Activated CD4-positive, alpha-beta T cell treated with anti-CD3 and anti-CD28 coated beads for 36 hours (primary cell): ENCODE results near the gene UNC5B. TPM values are rescaled to one million over a fixed set of nuclear protein-coding genes. Genes with fewer than 3 reads are reported as not detected.

Experiments
- ATAC-seq: fragments of 200-7000 bp; cut with Tn5 transposase; one replicate; pipeline ENCODE4 v1.10.0; 2021; ENCODE audit warnings: mild to moderate bottlenecking, moderate library complexity
- CTCF ChIA-PET: fragments of 350-600 bp; sonication (Branson Sonifier 250); formaldehyde crosslinking; loops from one replicate; lab custom pipeline; 2021; ENCODE audit warnings: antibody characterized with exemption; lab: Charles Lee
- POLR2A ChIA-PET: fragments of 350-600 bp; sonication (Branson Sonifier 250); formaldehyde crosslinking; loops from one replicate; lab custom pipeline; 2021; ENCODE audit warnings: antibody characterized with exemption, inconsistent platforms; lab: Charles Lee
- DNase-seq: peaks from one replicate; pipeline ENCODE4 v3.0.0-alpha.2; 2020
- H3K27ac Mint-ChIP-seq: one replicate; pipeline ENCODE4 v1.8.0; 2021; ENCODE audit warnings: mixed read lengths
- H3K27me3 Mint-ChIP-seq: one replicate; pipeline ENCODE4 v1.8.0; 2021; ENCODE audit warnings: mixed read lengths
- H3K36me3 Mint-ChIP-seq: one replicate; pipeline ENCODE4 v1.8.0; 2021; ENCODE audit warnings: low read depth, mixed read lengths
- H3K4me1 Mint-ChIP-seq: one replicate; pipeline ENCODE4 v1.8.0; 2021; ENCODE audit warnings: mixed read lengths
- H3K4me3 Mint-ChIP-seq: one replicate; pipeline ENCODE4 v1.8.0; 2021; ENCODE audit warnings: mild to moderate bottlenecking, moderate library complexity, mixed read lengths
- H3K9me3 Mint-ChIP-seq: one replicate; pipeline ENCODE4 v1.8.0; 2021; ENCODE audit warnings: low read depth, mixed read lengths
- intact Hi-C, 2 experiments: fragments of 100-400 bp; cut with DNase I in 1 of 2; cut with micrococcal nuclease in 1 of 2; formaldehyde crosslinking; loops; one replicate each; pipeline versions ENCODE4 v1.14.2 to v1.15.1; 2022 to 2024; cut with DNase I, micrococcal nuclease
- total RNA-seq, 2 experiments: library from RNA; stranded (reverse); gene quantifications; one replicate each; pipeline ENCODE4 v1.2.3, GENCODE V29; 2021

Gene UNC5B
- total RNA-seq, 2 experiments from 2014 or later, result 0.05 to 0.09 TPM

GRCh38 chr10:71336632-71337031 lies 124.3 kb downstream of the UNC5B start:
- DNase-seq (no peak), ATAC-seq (no peak)
- Mint-ChIP-seq H3K4me1 (no peaks in the 10 kb centered on the region), H3K4me3 (no peak overlapping the region), H3K36me3 (no peaks in the 10 kb centered on the region), H3K27me3 (no peaks in the 10 kb centered on the region), H3K9me3 (no peaks in the 10 kb centered on the region), H3K27ac (no peak overlapping the region)
- intact Hi-C loops, result no loop called here
- POLR2A ChIA-PET, result no interaction called here
- CTCF ChIA-PET, result interaction anchor here (0.7 kb wide), 1 partner anchor 272 kb away, joined by 4 read pairs; no protein-coding TSS in a partner anchor

DNA sequence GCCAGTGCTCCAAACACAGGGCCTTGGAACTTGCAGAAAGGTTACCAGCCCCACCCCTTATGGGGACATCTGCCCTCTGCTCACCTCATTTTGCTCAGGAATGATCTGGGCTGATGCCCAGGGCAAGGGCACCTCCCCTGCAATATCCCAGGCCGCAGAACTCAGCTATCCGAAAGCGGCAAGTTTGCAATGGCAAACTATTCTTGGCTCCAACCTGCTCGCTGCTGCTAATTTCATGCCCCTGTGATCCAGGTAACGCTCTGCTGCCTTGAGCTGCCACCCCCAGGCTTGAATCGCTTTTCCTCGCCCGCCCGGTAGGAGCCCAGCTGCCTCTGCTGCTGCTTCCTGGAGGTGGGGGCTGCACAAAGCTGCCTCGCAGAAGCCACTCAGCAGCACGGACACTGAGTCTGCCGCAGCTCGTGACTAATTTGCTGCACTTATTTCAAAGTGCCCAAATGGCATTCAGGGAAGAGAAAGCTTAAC lies 124.9 kb downstream of the UNC5B start:
- no peak for ATAC-seq
- H3K4me1 Mint-ChIP-seq, result no peaks in the 10 kb centered on the region
- no peaks in the 10 kb centered on the region for H3K9me3 Mint-ChIP-seq
- no peak overlapping the region for H3K4me3 Mint-ChIP-seq
- no peak overlapping the region for H3K27ac Mint-ChIP-seq
- DNase-seq, result no peak
- intact Hi-C loops, result no loop called here
- ChIA-PET CTCF (interaction anchor here (0.7 kb wide), 1 partner anchor 272 kb away, joined by 4 read pairs; no protein-coding TSS in a partner anchor), POLR2A (no interaction called here)
- no peaks in the 10 kb centered on the region for H3K36me3 Mint-ChIP-seq
- H3K27me3 Mint-ChIP-seq, result no peaks in the 10 kb centered on the region

- intact Hi-C loops, result no loop called here
- CTCF ChIA-PET, result no interaction called here
- no peak for ATAC-seq
Observed at GRCh38 chr10:71338728-71339495, 126.5 kb downstream of the UNC5B start.

DNA sequence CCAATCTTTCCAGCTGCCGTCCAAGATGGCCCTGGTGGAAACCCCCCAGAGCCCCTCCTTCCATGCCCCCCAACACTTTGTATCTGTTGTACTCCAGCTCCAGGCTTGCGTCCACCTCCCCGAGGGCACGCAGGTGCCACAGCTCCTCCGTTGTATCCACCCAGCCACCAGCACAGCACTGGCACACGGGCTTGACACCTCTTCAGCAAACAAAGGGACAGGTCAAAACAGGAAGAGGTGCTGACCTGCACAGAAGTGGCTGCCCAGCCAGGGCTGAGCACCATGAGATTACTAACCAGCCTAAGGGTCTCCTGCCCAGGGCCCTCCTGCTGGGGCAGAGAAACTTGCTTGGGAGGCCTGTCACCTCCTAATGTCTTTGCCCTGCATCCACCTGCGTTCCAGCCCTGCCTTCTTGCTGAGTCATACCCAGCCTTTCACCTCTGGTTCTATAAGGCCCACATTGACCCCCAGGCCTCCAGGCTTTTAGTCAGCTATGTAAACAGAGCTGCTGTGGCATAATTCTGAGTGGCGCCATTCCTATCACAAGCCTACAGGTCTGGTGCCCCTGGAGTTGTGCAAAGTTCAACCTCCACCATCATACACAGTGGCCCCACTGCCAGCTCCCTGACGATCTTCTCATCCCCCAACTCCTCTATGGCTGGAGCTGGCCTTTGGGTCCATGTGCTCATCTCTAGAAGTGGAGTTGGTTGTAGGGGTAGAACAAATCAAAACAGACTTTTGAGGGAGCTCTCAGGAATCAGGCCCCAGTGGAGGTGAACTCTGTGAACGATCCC lies 127.6 kb downstream of the UNC5B start:
- DNase-seq (no peak), ATAC-seq (no peak)
- no peak overlapping the region for H3K27ac Mint-ChIP-seq
- no peak overlapping the region for H3K4me3 Mint-ChIP-seq
- intact Hi-C loops, result no loop called here
- H3K27me3 Mint-ChIP-seq, result no peaks in the 10 kb centered on the region
- ChIA-PET POLR2A (interaction anchor here (0.6 kb wide), 1 partner anchor 284 kb away, joined by 3 read pairs; no protein-coding TSS in a partner anchor), CTCF (no interaction called here)
- no peaks in the 10 kb centered on the region for H3K9me3 Mint-ChIP-seq
- H3K36me3 Mint-ChIP-seq, result no peaks in the 10 kb centered on the region
- H3K4me1 Mint-ChIP-seq, result no peaks in the 10 kb centered on the region

More at GRCh38 chr10:71338728-71339495, 126.5 kb downstream of the UNC5B start:
- no peaks in the 10 kb centered on the region for H3K36me3 Mint-ChIP-seq
- DNase-seq, result no peak
- no peak overlapping the region for H3K27ac Mint-ChIP-seq
- POLR2A ChIA-PET, result no interaction called here
- no peaks in the 10 kb centered on the region for H3K27me3 Mint-ChIP-seq
- no peaks in the 10 kb centered on the region for H3K4me1 Mint-ChIP-seq
- H3K4me3 Mint-ChIP-seq, result no peak overlapping the region
- H3K9me3 Mint-ChIP-seq, result no peaks in the 10 kb centered on the region

DNA sequence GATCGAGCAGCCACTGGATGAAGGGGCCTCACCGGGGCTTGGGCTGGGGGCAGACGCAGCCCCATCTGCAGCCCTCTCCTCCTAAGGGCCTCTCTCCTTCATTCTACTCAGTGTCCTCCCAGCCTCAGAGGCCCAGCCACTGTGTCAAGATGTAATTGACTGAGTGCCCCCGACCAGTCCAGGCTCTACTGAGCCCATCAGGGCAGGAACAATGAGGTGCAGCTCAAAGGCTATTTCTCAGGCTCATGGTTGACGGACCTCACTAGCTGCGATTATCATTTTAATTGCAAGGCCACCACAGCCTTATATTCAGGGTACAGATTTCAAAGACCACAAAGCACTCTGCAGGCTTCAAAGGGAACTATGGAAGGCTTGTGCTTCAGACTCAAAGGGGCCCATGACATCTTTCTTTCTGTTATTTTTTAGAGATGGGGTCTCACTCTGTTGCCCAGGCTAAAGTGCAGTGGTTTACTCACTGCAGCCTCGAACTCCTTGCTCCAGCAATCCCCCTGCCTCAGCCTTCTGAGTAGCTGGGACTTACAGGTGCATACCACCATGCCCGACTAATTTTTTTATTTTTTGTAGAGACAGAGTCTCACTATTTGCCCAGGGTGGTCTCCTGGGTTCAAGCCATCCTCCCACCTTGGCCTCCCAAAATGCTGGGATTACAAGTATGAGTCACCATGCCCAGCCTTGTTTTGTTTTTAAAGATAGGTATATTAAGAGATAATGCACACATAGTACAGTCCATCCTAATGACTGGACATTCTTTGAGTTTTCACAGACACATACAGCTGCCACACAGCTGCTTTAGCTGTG lies 130.4 kb downstream of the UNC5B start:
- POLR2A ChIA-PET, result no interaction called here
- Mint-ChIP-seq H3K27ac (no peak overlapping the region), H3K4me1 (no peaks in the 10 kb centered on the region), H3K27me3 (no peaks in the 10 kb centered on the region), H3K36me3 (no peaks in the 10 kb centered on the region), H3K9me3 (no peaks in the 10 kb centered on the region), H3K4me3 (no peak overlapping the region)
- CTCF ChIA-PET, result interaction anchor here (0.5 to 0.6 kb wide), 2 partner anchors 53 to 306 kb away, joined by 3 read pairs; no protein-coding TSS in a partner anchor
- ATAC-seq (no peak), DNase-seq (no peak)
- intact Hi-C loops, result no loop called here

- POLR2A ChIA-PET, result no interaction called here
- no peaks in the 10 kb centered on the region for H3K4me1 Mint-ChIP-seq
- H3K27ac Mint-ChIP-seq, result no peak overlapping the region
Observed at GRCh38 chr10:71343392-71343773, 131.0 kb downstream of the UNC5B start.

GRCh38 chr10:71344154-71344925 lies 132.0 kb downstream of the UNC5B start:
- no peaks in the 10 kb centered on the region for H3K36me3 Mint-ChIP-seq
- DNase-seq, result no peak
- H3K4me1 Mint-ChIP-seq, result no peaks in the 10 kb centered on the region
- H3K27me3 Mint-ChIP-seq, result no peaks in the 10 kb centered on the region
- ATAC-seq, result no peak
- no peak overlapping the region for H3K4me3 Mint-ChIP-seq
- ChIA-PET CTCF (interaction anchor here (0.6 to 1.6 kb wide), 3 partner anchors 30 to 352 kb away, joined by 3 to 6 read pairs (median 3); no protein-coding TSS in a partner anchor), POLR2A (no interaction called here)
- H3K9me3 Mint-ChIP-seq, result no peaks in the 10 kb centered on the region
- intact Hi-C loops, result no loop called here
- no peak overlapping the region for H3K27ac Mint-ChIP-seq

More at GRCh38 chr10:71343392-71343773, 131.0 kb downstream of the UNC5B start:
- intact Hi-C loops, result no loop called here
- no peaks in the 10 kb centered on the region for H3K9me3 Mint-ChIP-seq
- no peak for DNase-seq
- ATAC-seq, result no peak
- no peak overlapping the region for H3K4me3 Mint-ChIP-seq
- CTCF ChIA-PET, result interaction anchor here (0.5 to 0.6 kb wide), 2 partner anchors 53 to 305 kb away, joined by 3 read pairs; no protein-coding TSS in a partner anchor
- H3K27me3 Mint-ChIP-seq, result no peaks in the 10 kb centered on the region
- H3K36me3 Mint-ChIP-seq, result no peaks in the 10 kb centered on the region

GRCh38 chr10:71344993-71345480 lies 132.7 kb downstream of the UNC5B start:
- Mint-ChIP-seq H3K4me1 (no peaks in the 10 kb centered on the region), H3K27ac (no peak overlapping the region), H3K4me3 (no peak overlapping the region), H3K27me3 (no peaks in the 10 kb centered on the region), H3K9me3 (no peaks in the 10 kb centered on the region), H3K36me3 (no peaks in the 10 kb centered on the region)
- intact Hi-C loops, result no loop called here
- ATAC-seq, result no peak
- CTCF ChIA-PET, result interaction anchor here (1.0 to 1.6 kb wide), 2 partner anchors 31 to 352 kb away, joined by 3 to 6 read pairs; no protein-coding TSS in a partner anchor
- no peak for DNase-seq
- POLR2A ChIA-PET, result no interaction called here

- ChIA-PET POLR2A (no interaction called here), CTCF (interaction anchor here (1.0 to 1.6 kb wide), 2 partner anchors 32 to 351 kb away, joined by 3 to 6 read pairs; no protein-coding TSS in a partner anchor)
- H3K4me1 Mint-ChIP-seq, result no peaks in the 10 kb centered on the region
- no peaks in the 10 kb centered on the region for H3K27me3 Mint-ChIP-seq
- no peak overlapping the region for H3K27ac Mint-ChIP-seq
- ATAC-seq (no peak), DNase-seq (no peak)
- no peak overlapping the region for H3K4me3 Mint-ChIP-seq
- no peaks in the 10 kb centered on the region for H3K36me3 Mint-ChIP-seq
- intact Hi-C loops, result no loop called here
- H3K9me3 Mint-ChIP-seq, result no peaks in the 10 kb centered on the region
Observed at GRCh38 chr10:71345694-71346093, 133.3 kb downstream of the UNC5B start.

DNA sequence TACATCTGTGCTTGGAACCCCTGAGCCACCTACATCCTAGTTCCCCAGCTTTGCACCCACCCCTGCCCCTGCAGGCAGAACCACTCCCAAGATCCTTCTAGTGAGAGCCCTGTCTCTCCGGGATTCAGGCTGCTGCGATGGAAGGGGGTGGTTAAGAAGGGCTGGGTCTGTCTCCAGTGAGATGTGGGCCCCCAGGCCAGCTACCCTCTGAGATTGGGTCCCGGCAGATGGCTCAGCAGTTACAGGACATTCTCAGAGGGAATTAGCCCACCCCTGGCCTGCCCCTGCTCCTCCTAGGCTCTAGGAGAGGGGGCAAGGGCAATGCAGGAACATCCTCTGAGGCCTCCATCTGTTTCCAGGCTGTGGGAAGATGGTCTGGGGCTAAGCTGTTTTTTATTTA lies 134.4 kb downstream of the UNC5B start:
- Mint-ChIP-seq H3K9me3 (no peaks in the 10 kb centered on the region), H3K4me1 (no peaks in the 10 kb centered on the region), H3K36me3 (no peaks in the 10 kb centered on the region), H3K27ac (no peak overlapping the region), H3K4me3 (no peak overlapping the region), H3K27me3 (no peaks in the 10 kb centered on the region)
- ChIA-PET CTCF (no interaction called here), POLR2A (no interaction called here)
- DNase-seq (no peak), ATAC-seq (no peak)
- intact Hi-C loops, result no loop called here
